Keratinocyte (primary cell): ENCODE measurements around the gene MICAL3.

Source experiments
- EZH2 ChIP-seq: IDR thresholded peaks from one replicate; pipeline ENCODE4 v1.6.1; 2012; ENCODE audit warnings: inconsistent platforms, mild to moderate bottlenecking, low read length, moderate library complexity
- TF ChIP-seq, protein P1 (sequence below), 3 experiments: IDR thresholded peaks in 1 of 3; conservative IDR thresholded peaks in 1 of 3; optimal IDR thresholded peaks in 1 of 3; 2 replicates in 2 of 3; 3 replicates in 1 of 3; pipeline versions ENCODE3 to v1.5.1; 2011; ENCODE audit warnings: low read length in 3 of 3, mild to moderate bottlenecking in 3 of 3, moderate library complexity in 2 of 3, control low read depth in 1 of 3, inconsistent platforms in 1 of 3; ENCODE audit not compliant: insufficient read depth in 2 of 3; ENCODE audit errors: extremely low read depth in 1 of 3

DNA sequence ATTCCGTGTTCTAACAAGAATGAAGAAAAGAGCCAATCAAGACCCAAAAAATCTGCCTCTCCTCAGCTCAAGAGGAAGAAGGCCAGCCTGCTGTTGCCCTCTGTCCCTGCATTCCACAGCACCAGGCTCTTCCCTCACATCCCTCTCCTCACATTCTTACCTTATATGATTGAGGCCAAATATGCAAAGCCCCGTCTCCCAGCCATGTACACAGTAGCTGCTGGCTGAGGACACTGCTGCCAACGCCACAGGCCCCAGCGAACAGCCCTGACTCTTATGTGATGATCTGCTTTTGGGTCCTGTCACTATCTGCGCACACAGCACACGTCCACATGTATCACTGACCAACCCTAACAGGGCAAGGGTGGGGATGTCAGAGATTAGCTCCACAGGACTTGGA, 60.2 kb downstream of the MICAL3 start:
- TF ChIP-seq, protein P1, sequence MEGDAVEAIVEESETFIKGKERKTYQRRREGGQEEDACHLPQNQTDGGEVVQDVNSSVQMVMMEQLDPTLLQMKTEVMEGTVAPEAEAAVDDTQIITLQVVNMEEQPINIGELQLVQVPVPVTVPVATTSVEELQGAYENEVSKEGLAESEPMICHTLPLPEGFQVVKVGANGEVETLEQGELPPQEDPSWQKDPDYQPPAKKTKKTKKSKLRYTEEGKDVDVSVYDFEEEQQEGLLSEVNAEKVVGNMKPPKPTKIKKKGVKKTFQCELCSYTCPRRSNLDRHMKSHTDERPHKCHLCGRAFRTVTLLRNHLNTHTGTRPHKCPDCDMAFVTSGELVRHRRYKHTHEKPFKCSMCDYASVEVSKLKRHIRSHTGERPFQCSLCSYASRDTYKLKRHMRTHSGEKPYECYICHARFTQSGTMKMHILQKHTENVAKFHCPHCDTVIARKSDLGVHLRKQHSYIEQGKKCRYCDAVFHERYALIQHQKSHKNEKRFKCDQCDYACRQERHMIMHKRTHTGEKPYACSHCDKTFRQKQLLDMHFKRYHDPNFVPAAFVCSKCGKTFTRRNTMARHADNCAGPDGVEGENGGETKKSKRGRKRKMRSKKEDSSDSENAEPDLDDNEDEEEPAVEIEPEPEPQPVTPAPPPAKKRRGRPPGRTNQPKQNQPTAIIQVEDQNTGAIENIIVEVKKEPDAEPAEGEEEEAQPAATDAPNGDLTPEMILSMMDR (optimal IDR thresholded peaks at IDR 0.05 in 1 of 3, IDR thresholded peaks at IDR 0.05 in 1 of 3, conservative IDR thresholded peaks at IDR 0.05 in 1 of 3; ENCODE audit: extremely low read depth in 1 of 3, insufficient read depth in 2 of 3, low read length in 3 of 3) = no peak
- TF ChIP-seq EZH2 = no peak
